HG03342 (cell line): ENCODE results near the gene LRRC73.
"Not testable (repeated sequence)": the region's sequence is repeated elsewhere in the genome, so short reads cannot be mapped to it uniquely, and the experiment has no call there.

Source experiments
- ATAC-seq: cut with Tn5 transposase; IDR thresholded peaks from one replicate; pipeline ENCODE4 v1.9.1; 2021; ENCODE audit warnings: mild to moderate bottlenecking, moderate library complexity; ENCODE audit not compliant: unreplicated experiment

Gene LRRC73, protein sequence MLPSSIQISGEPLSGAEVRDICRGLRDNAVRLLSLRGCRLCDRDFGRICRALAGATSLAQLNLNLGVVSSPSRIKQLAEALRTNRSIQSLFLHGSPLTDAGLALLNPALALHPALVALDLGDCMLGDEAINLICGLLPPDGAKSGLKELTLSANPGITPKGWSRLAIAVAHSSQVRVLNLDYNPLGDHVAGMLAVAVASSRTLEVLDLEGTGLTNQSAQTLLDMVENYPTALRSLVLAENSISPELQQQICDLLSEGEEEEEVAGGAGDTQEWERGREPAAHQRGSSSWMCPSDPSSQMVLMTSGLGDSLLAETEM

DNA sequence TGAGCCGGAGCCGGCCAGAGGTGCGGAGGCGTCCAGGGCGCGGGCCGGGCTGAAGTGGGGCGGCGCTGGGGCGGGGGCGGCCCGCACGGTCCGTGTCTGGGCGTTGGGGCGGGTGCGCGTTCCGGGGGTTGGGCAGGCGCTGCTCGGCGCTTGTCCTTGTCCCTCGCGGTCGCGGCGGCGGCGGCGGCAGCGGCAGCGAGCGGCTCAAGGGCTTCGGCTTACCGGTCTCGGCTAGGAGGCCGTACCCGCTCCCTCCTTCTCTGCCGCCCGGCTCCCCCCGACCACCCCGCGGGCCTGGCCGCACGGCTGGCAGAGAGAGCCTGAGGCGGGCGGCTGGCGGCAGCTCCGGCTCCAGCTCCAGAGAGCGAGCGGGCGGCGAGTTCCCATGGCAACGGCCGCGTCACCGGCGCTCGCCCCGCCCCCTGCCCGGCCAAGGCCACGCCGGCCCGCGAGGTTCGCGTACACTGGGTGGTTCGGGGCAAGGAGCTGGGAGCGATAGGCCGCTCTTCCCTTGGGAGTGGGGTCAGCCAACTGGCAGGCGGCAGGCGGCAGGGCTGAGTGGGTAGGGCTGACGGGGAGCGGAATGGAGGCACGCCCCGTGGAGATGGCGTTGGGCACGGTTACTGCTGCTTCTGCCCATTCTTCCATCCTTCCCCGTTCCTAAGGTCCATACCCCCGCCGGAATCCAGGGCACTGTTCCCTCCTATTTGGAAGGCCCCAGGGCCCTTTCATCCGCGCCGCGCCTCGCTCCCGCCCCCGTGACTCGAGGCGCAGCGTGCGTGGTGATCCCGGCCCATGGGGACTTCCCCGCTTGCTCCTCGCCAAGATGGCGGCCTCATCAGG, at the start of gene LRRC73:
LRRC73 (minus strand) TSS at position 363 of the 843 bp plus-strand sequence. CDS start 561 bp downstream, outside the sequence.
- ATAC-seq, result peak; percentile 61

DNA sequence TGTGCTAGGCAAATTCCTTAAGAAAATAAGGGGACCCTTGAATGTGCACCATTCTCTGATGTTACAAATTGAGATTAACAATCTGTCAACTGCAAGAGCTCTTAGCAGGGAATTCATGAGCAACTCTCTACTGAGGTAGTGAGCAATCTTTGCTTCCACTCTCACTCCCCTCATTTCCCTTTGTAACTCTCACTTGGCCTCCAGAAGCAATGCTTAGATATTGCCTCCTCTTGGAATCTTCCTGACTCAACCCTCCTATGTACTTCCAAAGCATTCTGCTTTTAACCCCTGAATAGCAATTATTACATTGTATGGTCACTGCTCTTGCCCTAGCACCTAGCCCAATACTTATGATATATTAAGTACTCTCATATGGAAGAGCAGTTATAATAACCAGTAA, 49.2 kb upstream of the LRRC73 start:
- no peak for ATAC-seq

DNA sequence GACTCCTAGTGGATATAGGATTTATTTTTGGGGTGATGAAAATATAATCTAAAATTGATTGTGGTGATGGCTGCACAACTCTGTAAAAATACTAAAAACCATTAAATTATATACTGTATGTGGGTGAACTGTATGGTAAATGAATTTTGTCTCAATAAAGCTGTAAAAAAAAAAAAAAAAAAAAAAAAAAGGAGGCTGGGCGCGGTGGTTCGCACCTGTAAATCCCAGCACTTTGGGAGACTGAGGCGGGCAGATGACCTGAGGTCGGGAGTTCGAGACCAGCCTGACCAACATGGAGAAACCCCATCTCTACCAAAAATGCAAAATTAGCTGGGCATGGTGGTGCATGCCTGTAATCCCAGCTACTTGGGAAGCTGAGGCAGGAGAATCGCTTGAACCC, 47.5 kb upstream of the LRRC73 start:
- ATAC-seq, result not testable (repeated sequence)

DNA sequence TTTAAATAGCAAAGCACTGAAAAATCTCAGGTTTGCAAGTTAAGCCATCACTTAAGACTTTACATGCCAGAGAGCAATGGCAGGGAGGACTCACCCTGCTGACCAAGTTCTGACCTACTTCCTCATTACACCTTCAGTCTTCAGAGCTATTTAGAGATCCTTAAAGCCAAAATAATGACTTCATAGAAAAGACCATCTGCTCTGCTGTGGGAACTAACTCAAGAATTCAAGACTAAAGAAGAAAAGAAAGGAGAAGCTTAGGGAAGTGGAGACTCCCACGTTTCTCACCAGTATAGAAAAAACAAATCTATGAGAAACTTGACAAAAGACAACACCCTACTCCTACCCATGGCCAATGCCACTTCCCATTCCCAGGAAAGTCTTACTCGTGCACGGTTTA, 37.1 kb upstream of the LRRC73 start:
- no peak for ATAC-seq

DNA sequence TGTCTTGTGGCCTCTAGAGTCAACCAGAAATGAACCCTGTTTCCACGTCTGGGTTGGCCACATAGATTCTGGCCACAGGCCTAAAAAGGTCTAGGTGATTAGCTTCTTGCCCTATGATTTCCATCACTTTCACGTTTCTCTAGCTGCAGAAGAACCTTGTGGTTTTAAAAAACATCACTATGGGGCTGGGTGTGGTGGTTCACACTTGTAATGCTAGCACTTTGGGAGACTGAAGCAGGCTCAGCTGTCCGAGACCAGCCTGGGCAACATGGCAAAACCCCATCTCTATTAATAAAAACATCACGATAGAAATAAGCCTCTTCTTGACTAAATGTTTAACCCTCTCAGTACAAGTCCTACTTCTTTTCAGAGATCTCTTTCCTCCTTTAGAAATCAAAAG, 34.3 kb upstream of the LRRC73 start:
- no peak for ATAC-seq

DNA sequence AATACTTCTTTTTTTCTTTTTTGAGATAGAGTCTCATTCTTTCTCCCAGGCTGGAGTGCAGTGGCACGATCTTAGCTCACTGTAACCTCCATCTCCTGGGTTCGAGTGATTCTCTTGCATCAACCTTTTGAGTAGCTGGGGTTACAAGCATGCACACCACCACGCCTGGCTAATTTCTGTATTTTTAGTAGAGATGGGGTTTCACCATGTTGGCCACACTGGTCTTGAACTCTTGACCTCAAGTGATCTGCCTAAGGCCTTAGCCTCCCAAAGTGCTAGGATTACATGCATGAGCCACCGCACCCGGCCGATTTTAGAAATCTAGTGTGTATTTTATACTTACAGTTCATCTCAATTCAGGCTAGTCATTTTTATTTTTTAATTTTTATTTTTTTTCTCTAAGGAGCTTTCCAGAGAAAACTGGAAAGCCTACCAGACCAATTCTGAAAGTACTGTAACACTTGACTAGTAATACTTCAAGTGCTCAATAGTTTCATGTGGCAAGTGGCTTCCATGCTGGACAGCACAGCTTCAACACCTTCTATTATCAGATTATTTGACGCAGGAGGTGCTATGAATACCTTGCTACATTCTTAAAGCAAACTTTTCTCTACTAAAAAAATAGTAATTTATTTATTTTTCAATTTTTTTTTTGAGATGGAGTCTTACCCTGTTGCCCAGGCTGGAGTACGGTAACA, 31.8 kb upstream of the LRRC73 start:
- no peak for ATAC-seq

DNA sequence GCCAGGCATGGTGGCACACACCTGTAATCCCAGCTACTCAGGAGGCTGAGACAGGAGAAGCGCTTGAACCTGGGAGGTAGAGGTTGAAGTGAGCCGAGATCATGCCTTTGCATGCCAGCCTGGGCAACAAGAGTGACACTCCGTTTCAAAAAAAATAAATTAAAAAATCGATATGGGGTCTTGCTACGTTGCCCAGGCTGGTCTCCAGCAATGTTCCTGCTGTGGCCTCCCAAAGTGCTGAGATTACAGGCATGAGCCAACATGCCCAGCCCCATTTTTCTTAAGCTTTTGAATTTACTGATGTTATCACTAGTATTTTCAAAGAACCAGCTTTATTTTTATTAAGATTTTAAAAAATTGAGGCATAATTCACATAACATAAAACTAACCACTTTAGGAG, 30.4 kb upstream of the LRRC73 start:
- no peak for ATAC-seq

DNA sequence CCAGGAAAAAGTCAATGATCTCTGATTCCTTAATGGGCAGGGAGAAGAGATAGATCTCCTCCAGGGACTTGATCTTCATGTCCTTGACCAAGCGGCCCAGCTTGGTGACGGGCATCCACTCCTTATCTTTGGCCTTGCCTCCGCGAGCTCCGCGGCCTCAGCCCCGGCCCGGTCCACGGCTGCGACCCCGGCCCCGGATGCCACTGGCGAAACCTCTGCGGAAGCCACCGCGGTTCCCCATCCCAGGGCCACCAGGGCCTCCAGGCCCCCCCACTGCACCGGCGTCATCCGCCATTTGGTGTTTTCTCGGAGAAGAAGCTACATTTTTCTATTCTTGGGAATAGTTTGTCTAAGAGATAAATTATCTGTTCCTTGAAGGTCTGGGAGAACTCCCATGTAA, 29.3 kb upstream of the LRRC73 start:
- not testable (repeated sequence) for ATAC-seq

DNA sequence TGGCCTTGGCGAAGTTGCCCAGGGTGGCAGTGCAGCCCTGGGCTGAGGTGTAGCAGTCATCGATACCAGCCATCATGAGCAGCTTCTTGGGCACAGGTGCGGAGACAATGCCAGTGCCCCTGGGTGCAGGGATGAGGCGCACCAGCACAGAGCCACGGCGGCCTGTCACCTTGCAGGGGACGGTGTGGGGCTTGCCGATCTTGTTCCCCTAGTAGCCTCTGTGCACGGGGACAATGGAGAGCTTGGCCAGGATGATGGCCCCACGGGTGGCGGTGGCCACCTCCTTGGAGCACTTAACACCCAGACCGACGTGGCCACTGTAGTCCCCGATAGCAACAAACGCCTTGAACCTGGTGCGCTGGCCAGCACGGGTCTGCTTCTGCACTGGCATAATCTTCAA, 28.8 kb upstream of the LRRC73 start:
- not testable (repeated sequence) for ATAC-seq

DNA sequence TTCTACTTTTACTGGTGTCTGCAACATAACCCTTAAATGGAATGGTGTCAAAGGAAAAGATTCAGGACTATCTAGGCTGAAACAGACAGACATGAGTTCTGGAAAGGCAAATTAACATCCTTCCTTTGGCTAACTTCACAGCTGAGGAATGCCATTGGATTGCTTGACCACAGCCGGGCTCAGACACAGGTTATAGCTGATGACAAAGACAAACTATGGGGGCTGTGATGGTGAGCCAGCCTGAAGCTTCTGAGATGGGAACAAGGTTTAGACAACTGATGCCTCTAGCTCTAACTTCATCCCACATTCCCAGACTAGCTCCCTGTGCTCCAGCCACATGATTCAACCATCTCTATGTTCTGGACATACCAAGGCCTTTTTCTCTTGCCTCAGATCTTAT, 22.1 kb upstream of the LRRC73 start:
- ATAC-seq, result no peak

DNA sequence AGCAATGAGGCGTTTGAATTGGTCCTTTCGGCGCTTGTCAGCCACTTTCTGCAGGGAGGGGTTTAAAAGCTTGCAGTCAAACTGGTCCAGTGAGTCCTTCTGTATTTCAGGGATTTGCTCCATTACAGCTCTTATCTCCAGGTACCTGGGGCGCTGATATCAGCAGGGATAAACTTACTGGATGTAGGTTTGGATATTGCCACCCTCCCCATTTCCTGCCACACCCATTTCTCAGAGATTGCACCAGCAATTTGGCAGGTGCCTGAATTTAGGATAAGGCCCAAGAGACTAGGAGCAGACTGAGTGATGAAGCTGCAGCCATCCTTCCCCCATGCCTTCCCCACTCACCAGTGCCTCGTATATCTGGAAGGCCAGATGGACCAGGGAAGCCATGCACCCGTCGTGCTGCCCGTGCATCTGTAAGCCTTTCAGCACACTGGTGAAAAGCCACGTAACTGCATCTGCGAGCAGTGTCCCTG, 14.4 kb upstream of the LRRC73 start:
- ATAC-seq, result no peak

DNA sequence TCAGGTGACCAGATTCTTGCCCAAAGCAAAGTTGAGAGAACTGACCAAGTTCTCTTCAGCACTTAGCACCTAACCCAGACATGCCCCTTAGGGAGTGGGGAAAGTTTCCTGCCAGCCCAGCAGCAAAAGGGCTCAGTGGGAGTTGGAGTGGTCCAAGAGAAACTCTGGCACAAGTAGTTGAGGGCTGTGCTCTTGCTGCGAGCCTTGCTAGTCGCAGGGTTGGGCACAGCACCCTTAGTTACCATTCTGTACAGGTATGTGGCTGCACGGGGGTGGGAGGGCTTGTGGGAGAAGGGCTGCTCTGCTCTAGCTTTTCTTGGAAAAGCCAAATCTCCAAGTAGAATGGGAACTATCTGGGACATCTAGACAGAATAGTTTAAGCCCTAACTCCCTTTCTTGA, 13.1 kb upstream of the LRRC73 start:
- ATAC-seq, result no peak

DNA sequence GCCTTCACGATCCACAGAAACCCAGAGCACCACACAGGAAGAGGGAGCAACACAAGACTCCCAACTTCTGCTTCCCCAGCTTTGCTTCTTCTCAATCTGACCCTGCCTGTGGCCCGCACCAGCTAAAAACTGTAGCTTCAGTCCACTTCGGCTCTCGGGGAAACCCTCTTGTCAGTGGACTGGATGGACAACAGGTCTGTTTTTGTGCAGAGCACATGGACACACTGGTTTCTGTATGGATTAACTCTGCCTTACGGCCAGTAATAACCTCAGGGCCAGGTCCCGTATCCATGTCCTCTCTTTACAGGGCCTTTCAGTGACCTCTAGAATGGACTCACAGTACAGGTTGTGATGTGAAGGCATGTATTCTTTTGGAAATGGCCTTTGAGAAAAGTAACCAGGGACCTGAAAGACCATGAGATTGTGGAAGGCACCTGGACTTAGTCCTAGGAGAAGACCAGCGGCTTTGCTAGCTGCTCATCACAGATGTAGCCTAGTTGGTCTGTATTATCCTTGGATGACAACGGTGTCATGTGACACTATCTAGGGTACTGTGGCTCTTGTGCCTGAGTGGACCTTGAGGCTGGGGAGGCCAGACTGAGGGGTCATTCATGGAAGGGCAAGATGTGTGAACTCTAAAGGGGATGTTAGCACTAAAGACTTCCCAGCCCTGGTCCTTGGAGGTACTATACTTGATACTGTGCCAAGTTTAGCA, 12.6 kb upstream of the LRRC73 start:
- no peak for ATAC-seq

DNA sequence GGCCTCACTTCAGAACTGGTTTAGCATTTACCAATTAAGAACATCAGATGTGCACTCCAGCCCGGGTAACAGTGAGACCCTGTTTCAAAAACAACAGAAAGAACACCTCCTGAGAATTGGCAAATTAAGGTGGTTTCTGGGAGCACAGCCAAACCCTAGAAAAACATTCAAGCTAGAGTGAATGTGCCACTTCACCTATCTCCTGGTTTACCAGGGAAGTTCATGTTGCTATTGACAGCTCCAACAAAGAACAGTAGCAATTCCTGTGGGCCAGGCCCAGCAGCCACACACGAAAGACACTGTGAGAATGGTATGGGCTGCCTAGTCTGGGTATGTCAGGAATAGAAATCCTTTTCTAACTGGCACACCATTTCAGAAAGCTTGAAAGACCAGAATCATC, 11.7 kb upstream of the LRRC73 start:
- ATAC-seq, result no peak

DNA sequence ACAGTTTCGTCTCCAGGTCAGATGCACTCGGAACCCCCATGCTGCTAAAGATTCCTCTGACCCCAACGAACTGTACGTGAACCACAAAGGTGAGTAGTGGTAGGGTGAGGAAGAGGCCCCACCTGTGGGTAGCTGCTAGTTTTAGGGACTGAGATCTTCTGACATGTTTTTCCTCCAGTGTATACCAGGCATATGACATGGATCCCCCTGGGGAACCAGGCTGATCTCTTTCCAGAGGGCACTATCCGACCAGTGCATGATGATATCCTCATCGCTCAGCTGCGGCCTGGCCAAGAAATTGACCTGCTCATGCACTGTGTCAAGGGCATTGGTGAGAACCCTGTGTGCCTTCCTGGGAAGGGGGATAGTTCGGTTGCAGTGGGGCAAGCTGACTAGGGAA, 10.0 kb upstream of the LRRC73 start:
- no peak for ATAC-seq

DNA sequence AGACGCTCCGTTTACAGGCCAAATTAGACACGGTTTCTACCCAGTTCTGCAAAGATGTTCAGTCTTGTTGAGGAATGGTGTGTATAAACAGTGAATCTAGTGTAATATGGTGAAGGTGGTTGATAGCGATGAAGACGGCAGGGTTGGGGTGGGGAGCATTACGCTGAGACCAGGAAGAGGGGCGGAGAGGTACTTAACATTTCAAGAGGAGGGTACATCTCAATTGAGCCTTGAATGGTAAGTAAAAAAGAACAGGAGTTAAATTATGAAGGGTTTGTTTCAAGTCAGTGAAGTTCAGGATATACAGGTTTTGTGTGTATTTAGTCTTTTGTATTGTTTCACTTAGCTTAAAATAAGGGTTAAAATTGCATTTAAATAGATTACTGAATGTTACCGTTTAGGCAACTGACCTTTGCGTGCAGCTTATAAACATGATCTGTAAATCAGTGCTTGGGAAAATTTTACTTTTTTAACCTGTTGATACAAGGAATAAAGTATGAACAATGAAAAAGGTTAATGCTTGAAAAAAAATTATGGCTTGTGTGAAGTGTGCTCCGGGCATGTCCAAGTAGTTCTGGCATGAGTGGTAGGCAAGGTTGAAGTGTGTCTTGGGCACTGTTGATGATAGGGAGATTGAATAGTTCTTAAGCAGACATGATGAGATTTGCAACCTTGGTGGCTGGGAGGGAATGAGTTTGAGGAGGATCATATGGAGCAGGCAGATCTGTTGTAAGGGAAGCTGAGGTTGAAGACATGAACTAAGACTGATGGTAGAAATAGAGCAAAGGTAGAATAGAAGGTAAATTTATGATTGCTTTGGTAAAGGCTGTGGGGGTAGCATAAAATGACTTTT, 7.6 kb upstream of the LRRC73 start:
- ATAC-seq, result no peak

DNA sequence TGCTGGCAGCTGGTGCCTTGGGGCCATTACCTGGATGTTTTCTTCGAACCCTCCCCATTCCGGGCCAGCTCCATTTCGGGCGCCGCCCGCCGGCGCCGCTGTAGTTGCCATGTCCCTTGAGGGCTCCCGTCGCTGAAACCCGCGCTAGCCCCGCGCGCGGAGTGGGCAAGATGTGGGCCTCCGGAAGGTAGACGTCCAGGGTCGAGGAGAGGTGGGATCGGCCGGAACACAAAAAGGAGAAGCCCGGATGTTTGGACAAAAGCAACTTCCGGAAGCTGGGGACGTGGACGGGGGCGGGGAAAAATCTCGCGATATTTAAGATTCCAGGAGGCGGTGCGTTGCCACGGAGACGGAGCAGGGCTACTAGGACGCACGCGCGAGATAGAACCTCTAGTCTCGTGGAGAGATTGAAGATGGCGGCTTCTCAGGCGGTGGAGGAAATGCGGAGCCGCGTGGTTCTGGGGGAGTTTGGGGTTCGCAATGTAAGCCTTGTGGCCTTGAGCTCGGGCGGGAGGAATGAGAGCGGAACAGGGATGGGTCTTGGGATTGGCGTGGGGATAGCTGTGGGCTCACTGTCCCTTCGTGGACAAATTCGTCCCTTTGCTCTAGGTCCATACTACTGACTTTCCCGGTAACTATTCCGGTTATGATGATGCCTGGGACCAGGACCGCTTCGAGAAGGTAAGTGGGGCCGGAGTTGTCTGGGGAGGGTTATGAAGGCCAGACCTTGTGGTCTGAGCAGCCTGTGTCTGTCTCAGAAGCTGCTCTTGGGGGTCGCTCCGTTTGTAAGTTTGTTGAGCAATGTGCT, 6.8 kb upstream of the LRRC73 start, which contains the start of the genes POLR1C and YIPF3:
POLR1C (plus strand) TSS at position 393 of the 808 bp plus-strand sequence; CDS start at position 414, 21 bp downstream.
YIPF3 (minus strand) TSS at position 230 of the 808 bp plus-strand sequence; CDS start at position 111, 119 bp downstream.
- ATAC-seq, result peak; percentile 87

DNA sequence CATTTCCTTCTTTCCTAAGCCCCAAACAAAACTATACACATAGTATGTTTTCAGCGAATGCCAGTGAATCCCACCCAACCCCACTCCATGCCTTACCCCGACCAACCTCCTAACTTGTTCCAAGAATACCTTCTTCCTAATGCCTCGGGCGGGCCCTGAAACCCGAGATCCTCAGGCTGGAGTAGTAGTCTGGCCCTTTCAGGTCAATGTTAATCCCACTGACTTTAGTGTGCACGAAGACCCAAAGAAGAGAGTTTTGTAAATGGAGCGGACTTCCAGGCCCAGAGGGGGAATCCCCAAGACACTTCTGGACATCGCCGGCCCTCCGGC, 6.2 kb upstream of the LRRC73 start:
- ATAC-seq, result no peak

DNA sequence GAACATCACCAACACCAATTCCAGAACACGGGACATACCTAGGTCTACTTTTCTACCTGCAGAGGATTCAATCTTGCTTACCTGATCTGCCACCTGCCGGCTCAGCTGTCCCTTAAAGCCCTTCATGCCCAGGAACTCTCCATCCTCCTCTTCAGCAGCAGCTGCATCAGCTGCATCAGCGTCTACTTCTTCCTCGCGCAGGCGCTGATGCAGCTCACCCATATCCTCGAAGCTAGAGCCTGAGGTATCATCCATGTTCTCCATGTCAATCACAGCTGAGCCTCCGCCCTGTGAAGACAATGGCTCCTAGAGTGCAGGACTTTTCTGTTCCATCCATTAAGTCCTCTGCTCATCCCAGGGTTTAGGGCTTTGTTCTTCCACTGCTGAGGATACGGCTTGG, 5.7 kb upstream of the LRRC73 start:
- ATAC-seq, result no peak
